GDM1 (cell line): Measurements from ENCODE around the gene ATP2A2.
"Not testable (repeated sequence)": the region's sequence is repeated elsewhere in the genome, so short reads cannot be mapped to it uniquely, and the experiment has no call there.

ENCODE experiments used
- DNase-seq: peaks from one replicate; lab custom pipeline; 2025; lab: John Stamatoyannopoulos, UW

ATP2A2 gene

DNA sequence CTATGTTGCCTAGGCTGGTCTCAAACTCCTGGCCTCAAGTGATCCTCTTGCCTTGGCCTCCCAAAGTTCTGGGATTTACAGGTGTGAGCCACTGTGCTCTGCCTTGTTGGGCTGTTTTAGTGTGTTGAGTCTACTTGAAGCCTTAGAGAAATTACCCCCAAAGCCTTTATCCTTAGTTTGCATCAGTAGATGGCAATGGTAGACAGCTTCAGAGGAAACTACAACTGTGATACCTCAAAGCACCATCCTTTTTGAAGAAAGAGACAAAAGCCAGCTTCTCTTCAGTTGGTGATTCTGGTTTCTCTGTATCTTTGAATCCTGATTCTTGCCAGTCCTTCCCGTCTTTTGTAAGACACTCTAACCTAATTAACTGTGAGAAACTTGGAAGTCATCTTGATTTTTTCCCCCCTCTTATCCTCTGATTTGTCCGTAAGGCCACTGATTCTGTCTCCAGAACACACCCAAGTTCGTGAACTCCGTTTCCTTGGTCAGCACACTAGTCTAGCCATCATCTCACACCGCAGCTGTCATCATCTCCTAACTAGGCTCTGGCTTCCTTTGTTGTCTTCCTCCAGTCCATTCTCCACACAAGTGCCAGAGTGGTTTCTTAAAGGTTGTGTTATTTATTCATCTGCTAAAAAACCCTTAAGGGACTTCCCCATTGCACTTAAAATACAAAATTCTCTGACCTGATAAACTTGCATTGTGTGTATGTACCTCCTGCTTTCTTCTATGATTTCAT is 20.2 kb downstream of the ATP2A2 start:
- DNase-seq, result no peak

DNA sequence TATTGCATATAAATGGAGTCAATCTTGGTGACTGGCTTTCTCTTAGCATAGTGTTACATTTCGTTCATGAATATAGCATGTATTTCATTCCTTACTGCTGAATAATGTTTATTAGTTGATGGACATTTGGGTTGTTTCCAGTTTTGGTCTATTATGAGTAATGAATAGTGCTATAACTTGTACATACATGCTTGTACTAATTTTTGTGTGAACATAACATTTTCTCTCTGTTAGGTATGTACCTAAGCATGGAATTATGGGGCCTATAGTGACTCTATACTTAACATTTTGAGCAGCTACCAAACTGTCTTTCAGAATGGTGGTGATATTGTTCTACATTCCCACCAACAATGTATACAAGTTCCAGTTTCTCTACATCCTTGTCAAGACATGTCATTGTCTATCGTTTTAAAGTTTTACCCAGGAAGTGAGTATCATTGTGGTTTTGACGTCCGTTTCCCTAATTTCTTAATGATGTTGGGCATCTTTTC is 23.1 kb downstream of the ATP2A2 start:
- no peak for DNase-seq

DNA sequence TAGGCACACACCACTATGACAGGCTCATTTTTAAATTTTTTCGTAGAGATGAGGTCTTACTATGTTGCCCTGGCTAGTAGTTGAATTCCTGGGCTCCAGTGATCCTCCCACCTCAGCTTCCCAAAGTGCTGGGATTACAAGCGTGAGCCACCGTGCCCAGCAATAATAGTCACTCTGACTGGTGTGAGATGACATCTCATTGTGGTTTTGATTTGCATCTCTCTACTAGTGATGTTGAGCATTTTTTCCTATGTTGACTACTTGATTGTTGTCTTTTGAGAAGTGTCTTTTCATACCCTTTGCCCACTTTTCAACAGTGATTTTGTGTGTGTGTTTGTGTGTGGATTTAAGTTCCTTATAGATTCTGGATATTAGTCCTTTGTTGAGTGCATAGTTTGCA is 26.3 kb downstream of the ATP2A2 start:
- DNase-seq, result no peak

DNA sequence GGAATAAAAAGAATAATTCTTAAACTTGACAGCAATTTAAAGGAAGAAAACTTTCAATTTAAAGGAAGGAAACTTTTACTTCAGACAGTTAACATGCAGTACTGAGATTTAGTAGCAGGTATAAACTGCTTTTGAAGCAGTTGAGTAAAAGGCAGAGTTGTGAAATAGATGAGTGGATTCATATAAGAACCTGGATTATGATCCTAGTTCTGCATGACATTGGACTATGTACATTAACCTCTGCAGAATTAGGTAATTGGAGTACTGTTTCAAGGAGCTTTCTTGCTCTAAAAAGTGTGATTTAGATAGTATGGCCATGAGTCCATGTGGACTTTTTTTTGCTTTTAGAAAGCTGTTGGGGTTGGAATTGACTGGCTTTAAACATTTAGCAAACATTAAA is 29.7 kb downstream of the ATP2A2 start:
- DNase-seq, result no peak

DNA sequence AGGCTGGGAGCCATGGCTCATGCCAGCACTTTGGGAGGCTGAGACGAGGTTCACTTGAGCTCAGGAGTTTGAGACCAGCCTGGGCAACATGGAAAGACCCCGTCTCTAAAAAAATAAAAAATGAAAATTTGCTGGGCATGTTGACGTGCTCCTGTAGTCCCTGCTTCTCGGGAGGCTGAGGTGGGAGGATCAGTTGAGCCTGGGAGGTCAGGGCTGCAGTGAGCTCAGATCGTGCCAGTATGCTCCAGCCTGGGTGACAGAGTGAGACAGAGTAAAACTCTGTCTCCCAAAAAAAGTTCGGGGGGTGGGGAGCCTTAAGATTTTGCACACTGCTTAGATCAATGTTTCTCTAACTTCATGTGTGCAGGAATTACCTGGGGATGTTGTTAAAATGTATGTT is 30.9 kb downstream of the ATP2A2 start:
- no peak for DNase-seq

DNA sequence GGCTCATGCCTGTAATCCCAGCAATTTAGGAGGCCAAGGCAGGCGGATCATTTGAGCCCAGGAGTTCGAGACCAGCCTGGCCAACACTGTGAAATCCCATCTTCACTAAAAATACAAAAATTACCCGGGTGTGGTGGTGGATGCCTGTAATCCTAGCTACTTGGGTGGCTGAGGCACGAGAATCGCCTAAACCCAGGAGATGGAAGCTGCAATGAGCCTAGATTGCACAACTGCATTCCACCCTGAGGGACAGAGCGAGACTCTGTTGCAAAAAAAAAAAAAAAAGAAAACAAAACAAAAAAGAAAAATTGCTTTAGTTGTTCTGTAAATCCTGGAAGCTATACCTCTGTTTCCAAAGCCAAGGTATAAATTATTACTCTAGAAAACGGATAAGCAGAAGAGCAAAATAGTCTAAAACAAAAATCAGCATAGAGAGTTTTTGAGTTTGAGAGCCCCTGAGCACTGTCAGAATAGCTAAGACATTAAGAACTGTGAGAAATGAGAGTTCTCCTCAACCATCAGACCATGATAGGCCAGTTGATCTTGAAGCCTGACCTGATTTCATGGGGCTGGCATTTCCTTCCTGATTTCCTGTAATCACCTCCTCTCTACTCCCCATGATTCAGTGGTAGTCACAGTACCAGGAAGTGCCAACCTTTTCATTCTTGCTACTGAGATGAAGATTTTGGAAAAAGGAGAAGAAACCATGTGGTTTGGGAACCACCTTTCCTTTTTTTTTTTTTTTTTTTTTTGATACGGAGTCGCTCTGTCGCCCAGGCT is 31.7 kb downstream of the ATP2A2 start:
- no peak for DNase-seq

DNA sequence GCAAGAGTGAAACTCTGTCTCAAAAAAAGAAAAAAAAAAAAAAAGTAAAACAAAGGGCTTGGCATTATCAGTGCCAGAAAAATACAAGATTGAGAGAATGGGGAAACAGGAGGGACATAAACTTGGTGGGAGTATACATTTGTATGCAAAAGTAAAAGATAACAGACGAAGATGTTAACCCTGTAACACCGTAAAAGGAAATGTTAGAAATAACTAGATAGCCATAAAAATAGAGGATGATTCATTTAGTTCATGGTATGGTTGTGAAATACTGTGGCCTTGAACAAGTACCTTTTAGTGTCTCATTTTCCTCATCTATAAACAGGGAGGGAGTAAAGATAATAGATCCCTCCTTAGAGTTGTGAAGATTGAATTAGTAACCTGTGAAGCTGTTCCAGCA is 33.3 kb downstream of the ATP2A2 start:
- no peak for DNase-seq

DNA sequence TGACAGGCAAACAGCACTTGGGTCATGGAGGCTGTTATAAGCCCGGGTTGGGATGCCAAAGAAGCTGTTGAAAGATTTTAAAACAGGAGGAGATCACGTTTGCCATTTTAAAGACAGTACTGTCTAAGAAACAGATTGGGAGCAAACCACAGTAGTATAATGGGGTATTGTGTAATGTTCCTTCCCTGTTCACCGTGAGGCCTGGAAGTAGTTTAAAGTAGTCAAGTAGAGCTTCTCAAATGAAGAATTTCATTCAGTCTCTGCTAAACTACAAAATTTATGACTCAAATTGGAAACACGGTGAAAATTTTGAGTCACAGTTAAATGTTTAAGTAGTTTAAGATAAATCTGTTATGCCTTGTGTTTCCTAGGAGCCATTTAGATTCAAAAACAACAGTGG is 35.8 kb downstream of the ATP2A2 start:
- no peak for DNase-seq

DNA sequence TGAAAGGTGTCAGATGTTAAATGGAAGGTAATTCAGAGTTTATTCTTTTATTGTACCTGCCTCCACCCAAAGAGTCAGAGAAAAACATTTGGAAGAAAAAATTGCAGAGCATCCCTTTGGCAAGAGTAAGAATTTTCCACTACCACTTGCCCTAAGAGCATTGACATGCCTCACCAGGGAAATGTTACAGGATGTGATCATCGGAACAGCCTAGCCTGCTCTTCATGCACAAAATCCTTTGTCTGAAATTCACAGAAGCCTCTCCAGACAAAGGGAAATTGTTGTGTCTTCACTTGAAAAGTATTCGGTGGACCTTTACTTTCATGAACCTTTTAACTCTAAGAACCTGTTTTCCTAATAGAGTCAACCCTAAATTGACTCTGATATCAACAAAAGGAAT is 36.9 kb downstream of the ATP2A2 start:
- no peak for DNase-seq

DNA sequence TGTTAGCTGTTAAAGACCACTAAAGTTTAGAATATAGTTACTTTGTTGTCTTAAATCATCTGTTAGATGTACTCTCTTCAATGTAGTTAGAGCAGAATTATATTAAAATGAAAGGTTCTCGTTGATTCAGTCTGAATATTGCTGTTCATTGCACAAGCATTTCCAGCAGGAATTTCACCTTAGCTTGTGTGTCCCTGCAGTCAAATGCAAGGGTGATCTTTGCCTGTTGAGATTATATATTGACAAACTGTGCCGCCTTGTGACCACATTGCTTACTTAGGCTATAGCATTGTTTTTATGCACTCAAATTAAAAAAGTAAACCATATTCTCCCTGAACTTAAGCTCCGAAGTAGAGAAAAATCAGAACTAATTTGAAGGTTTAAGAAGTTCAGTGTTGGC is 39.5 kb downstream of the ATP2A2 start:
- DNase-seq, result no peak

DNA sequence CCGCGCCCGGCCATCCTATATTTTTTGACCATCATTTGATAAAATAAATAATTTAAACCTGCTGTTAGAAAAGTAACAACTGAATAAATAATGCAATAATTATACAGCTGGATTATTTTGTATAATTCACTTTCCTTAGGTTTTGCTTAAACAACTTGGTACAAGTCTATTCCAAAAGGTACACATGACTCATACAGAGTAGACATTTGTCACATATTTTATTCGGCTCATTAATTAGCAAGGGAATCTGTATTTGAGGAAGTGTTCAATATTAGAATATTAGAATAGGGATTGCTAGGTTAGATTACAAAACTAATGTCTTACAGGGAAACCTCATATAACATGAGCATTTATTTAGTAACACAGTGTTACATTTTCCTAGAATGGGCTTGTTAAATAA is 48.7 kb downstream of the ATP2A2 start:
- no peak for DNase-seq

DNA sequence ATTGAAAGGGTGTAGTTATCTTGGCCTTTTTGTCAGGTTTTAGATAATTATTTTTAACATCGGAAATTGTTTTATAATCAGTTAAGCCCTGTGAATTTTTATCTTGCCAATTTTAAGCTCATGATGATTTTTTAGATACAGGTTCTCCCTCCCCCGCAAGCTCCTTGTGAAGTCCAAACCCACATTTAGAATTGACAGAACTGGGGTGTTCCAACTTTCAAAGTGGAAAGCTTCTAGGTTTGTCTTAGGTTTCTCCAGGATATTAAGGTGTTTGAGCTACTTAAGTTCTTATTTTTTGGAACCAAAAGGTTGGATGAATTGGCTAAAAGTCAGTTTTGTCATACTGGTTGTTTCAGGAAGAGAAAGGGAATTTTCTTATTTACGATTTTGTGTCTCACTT is 49.1 kb downstream of the ATP2A2 start:
- DNase-seq, result no peak

DNA sequence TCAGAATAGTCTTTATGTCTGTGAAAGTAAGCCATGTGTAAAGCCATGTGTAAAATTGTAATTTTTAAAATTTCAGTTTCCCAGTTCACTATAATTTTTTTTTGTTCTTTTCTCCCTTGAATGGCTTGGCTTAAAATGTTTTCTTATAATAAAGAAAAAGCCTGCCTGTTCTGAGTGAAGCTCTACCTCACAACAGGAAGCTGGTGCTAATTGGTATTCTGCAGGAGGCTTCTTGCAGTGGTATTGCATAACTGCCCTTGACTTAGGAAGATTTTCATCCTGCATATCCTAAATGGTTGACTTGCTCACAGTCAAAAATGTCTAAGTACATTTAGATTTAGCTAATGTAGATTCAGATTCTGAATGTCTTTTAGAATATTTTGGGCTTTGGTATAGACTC is 49.5 kb downstream of the ATP2A2 start:
- no peak for DNase-seq

DNA sequence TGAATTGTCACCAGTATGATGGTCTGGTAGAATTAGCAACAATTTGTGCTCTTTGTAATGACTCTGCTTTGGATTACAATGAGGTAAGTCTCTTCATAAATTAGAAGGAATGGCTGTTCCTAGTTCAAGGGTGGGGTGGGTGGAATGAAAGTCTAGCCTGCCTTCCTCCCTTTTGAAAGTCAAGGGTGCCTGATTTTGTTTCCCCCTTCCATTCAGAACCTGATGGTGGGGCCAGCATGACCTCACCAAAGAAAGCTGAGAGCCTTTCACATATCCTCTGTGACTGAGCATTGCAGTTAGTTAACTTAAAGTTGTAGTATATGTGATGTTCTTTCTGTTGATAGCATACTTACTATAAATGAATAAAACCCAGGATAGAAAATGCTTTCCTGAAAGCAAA is 52.2 kb downstream of the ATP2A2 start:
- DNase-seq, result no peak

DNA sequence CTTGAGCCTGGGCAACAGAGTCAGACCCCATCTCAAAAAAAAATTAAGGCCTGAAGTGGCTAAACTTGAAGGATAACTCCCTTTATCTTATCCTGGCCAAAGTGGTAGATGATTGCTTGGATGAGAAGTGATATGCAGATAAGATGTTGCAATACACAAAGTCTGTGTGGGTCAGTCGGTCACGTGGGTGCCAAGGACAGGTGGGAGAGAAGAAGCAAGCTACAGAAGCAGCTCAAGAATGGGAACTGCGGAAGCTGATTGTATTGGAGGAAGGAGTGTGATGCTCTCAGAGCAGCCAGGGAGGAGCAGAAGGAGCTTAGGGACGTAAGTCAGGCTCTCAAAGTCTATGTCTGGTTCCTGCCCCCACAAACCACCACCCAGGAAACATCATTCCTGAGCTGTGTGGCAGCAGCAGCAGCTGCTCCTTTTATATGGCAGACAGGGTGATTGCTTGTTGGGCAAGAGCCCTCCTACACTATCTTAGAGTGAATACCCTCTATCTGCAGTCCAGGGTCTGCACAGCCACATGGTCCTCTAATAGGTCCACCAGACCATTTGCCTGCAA is 54.5 kb downstream of the ATP2A2 start:
- no peak for DNase-seq

DNA sequence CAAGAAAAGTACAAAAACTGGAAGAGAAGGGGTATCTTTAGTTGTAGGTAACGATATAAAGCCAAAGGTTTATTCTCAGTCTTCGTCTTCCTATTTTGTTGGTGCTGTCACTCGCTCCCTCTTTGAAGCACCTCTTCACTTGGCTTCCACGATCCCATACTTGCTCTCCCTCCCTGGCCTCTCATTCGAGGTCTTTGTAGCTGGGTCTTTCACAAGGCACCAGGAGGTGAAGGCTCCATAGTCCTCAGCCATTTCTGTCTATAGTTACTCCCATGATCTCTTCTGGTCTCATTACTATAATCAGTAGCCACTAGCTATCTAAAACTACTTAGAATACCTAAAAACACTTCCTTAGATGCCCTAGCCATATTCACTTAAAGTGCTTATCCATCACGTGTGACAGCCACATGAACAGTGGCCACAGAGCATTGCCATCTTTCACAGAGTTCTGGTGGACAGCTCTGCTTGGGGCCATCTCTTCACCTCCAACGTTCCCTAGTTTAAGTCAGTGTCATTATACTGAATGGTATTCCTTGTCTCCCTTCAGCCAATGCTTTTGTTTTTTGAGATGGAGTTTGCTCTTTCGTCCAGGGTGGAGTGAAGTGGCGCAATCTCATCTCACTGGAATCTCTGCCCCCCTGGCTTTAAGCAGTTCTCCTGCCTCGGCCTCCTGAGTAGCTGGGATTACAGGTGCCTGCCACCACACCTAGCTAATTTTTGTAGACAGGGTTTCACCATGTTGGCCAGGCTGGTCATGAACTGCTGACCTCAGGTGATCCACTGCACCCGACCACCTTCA is 57.1 kb downstream of the ATP2A2 start:
- DNase-seq, result no peak

DNA sequence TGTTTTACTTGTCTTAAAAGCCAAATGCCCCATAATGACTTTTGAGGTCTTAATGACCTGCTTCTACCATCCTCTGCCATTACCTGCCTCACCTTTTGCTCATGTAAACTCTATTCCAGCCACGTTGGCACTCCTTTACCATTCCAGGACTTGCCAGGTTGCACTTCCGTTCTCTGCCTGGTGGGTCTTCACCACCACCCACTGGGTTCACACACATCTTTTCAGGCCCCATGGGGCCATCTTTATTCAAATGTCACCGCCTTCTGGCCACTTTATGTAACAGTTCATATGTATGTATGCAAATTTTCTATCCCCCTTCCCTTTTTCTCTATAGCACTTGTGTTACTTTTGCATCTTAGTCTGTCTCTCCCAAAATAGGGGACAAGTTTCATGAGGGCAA is 57.7 kb downstream of the ATP2A2 start:
- DNase-seq, result no peak

DNA sequence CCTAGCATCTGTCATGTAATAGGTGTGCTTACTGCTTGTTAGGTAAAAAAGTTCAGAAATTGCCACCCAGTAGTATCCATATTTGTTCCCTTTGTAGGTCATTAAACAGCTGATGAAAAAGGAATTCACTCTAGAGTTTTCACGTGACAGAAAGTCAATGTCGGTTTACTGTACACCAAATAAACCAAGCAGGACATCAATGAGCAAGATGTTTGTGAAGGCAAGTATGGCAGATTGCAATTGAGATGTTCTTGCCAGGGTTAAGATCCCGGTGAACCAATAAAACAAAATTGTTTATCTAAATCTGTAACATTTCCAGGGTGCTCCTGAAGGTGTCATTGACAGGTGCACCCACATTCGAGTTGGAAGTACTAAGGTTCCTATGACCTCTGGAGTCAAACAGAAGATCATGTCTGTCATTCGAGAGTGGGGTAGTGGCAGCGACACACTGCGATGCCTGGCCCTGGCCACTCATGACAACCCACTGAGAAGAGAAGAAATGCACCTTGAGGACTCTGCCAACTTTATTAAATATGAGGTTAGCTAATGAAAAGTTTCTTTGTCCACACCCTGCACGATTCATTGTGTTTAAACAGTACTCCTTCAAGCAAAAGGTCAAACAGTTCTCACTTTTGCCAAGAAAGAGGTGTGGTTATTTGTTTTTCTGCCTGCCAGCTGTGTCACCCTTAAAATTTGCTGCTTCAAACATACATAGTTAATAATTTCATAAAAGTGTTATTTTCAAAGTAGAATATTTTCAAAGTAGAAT is 58.3 kb downstream of the ATP2A2 start:
- no peak for DNase-seq

DNA sequence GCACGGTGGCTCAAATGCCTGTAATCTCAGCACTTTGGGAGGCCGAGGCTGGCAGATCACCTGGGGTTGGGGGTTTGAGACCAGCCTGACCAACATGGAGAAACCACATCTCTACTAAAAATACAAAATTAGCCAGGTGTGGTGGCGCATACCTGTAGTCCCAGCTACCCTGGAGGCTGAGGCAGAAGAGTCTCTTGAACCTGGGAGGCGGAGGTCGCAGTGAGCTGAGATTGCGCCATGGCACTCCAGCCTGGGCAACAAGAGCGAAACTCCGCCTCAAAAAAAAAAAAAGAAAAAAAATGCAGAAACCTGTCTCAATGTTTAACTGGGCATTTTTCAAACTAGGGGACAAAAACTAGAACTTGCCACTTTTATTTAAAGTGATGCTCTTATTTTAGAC is 59.2 kb downstream of the ATP2A2 start:
- DNase-seq, result not testable (repeated sequence)

DNA sequence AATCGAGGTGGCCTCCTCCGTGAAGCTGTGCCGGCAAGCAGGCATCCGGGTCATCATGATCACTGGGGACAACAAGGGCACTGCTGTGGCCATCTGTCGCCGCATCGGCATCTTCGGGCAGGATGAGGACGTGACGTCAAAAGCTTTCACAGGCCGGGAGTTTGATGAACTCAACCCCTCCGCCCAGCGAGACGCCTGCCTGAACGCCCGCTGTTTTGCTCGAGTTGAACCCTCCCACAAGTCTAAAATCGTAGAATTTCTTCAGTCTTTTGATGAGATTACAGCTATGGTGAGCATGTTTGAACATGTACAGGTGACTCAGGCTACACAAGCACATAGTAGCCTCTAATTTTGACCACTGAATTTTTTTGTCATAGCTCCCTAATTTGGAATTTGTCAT is 59.7 kb downstream of the ATP2A2 start:
- no peak for DNase-seq

DNA sequence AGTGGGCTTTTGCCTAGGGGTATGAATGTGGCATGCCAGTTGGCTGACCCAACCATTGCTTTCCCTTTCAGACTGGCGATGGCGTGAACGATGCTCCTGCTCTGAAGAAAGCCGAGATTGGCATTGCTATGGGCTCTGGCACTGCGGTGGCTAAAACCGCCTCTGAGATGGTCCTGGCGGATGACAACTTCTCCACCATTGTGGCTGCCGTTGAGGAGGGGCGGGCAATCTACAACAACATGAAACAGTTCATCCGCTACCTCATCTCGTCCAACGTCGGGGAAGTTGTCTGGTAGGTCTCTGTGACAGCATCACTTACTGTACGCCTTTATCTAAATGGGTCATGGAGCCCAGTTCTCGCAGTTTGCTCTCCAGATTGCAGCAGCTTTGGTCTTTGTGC is 61.1 kb downstream of the ATP2A2 start:
- DNase-seq, result no peak

DNA sequence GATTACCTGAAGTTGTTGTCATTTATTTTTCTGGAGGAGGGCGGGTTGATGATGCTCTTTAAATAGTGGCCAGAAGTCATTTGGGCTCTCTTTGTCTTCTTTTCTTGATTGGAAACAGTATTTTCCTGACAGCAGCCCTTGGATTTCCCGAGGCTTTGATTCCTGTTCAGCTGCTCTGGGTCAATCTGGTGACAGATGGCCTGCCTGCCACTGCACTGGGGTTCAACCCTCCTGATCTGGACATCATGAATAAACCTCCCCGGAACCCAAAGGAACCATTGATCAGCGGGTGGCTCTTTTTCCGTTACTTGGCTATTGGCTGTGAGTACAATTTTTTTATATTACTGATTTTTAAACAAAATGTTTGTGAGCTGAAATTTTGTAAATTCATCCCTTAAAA is 62.1 kb downstream of the ATP2A2 start:
- DNase-seq, result no peak
